GM12892 (cell line): Measurements from ENCODE around the gene RNF222.

Experiments
- POLR2A ChIP-seq: IDR thresholded peaks from 2 replicates; pipeline ENCODE4 v1.6.1; 2011; ENCODE audit warnings: low read depth, low read length, control low read depth
- POLR2AphosphoS5 ChIP-seq: IDR thresholded peaks from 2 replicates; pipeline ENCODE4 v1.6.1; 2011; ENCODE audit warnings: low read depth, low read length, control low read depth

- TF ChIP-seq POLR2AphosphoS5 = no peak
- no peak for TF ChIP-seq POLR2A
These were observed 56.2 kb downstream of the RNF222 start for GRCh38 chr17:8341456-8341855.
